CD4-positive, alpha-beta memory T cell (primary cell): ENCODE measurements around the gene ATP5MC2. TPM values are rescaled to one million over a fixed set of nuclear protein-coding genes. Genes with fewer than 3 reads are reported as not detected.

Experiments used
- CTCF ChIA-PET: fragments of 350-600 bp; sonication (Branson Sonifier 250); formaldehyde crosslinking; loops from one replicate; lab custom pipeline; 2021; ENCODE audit warnings: inconsistent platforms; ENCODE audit not compliant: partially characterized antibody; lab: Charles Lee
- POLR2A ChIA-PET: fragments of 350-600 bp; sonication (Branson Sonifier 250); formaldehyde crosslinking; loops from one replicate; lab custom pipeline; 2021; ENCODE audit not compliant: partially characterized antibody; lab: Charles Lee
- DNase-seq, 5 donors: peaks; one replicate each; pipeline versions ENCODE4 v3.0.0 to v3.0.0-alpha.2; 2020 to 2022; ENCODE audit warnings: mixed read lengths in 1 of 5
- H3K27ac ChIP-seq: one replicate; pipeline ENCODE4 v1.7.0; 2013; ENCODE audit warnings: low read depth, low read length
- H3K27me3 ChIP-seq: 2 replicates; pipeline ENCODE4 v1.7.0; 2013; ENCODE audit warnings: mild to moderate bottlenecking, low read length, moderate library complexity; ENCODE audit not compliant: insufficient read depth
- H3K36me3 ChIP-seq: 2 replicates; pipeline ENCODE4 v1.7.0; 2013; ENCODE audit warnings: mild to moderate bottlenecking, low read length, moderate library complexity; ENCODE audit not compliant: insufficient read depth
- H3K4me1 ChIP-seq: 2 replicates; pipeline ENCODE4 v1.7.0; 2013; ENCODE audit warnings: mild to moderate bottlenecking, low read length, moderate library complexity; ENCODE audit not compliant: insufficient read depth
- H3K4me3 ChIP-seq, 2 donors: one replicate each; pipeline ENCODE4 v1.7.0; 2013; ENCODE audit warnings: low read length in 2 of 2, mild to moderate bottlenecking in 1 of 2
- H3K9me3 ChIP-seq, 2 donors: one replicate each; pipeline ENCODE4 v1.7.0; 2013; ENCODE audit warnings: low read length in 2 of 2, control low read depth in 1 of 2; ENCODE audit not compliant: control insufficient read depth in 1 of 2
- H3K27ac Mint-ChIP-seq, 7 donors: one replicate each; pipeline ENCODE4 v1.8.0; 2020 to 2021; ENCODE audit warnings: mixed read lengths in 7 of 7, mild to moderate bottlenecking in 6 of 7, inconsistent platforms in 3 of 7, moderate library complexity in 3 of 7
- H3K27me3 Mint-ChIP-seq, 2 donors: one replicate each; pipeline ENCODE4 v1.8.0; 2020 to 2021; ENCODE audit warnings: mixed read lengths in 2 of 2
- H3K36me3 Mint-ChIP-seq, 2 donors: one replicate each; pipeline ENCODE4 v1.8.0; 2020 to 2021; ENCODE audit warnings: mixed read lengths in 2 of 2, inconsistent platforms in 1 of 2, mild to moderate bottlenecking in 1 of 2
- H3K4me1 Mint-ChIP-seq, 4 donors: one replicate each; pipeline ENCODE4 v1.8.0; 2020 to 2021; ENCODE audit warnings: mixed read lengths in 4 of 4, mild to moderate bottlenecking in 1 of 4
- H3K4me3 Mint-ChIP-seq, 8 donors: one replicate each; pipeline ENCODE4 v1.8.0; 2020 to 2021; ENCODE audit warnings: mixed read lengths in 8 of 8, mild to moderate bottlenecking in 7 of 8, moderate library complexity in 6 of 8, inconsistent platforms in 3 of 8
- H3K9me3 Mint-ChIP-seq, 8 donors: one replicate each; pipeline ENCODE4 v1.8.0; 2020 to 2021; ENCODE audit warnings: mixed read lengths in 8 of 8, mild to moderate bottlenecking in 5 of 8, inconsistent platforms in 3 of 8, moderate library complexity in 1 of 8
- intact Hi-C: fragments of 100-400 bp; cut with micrococcal nuclease; formaldehyde crosslinking; loops from one replicate; pipeline ENCODE4 v1.15.1; 2023
- polyA plus RNA-seq, 2 donors: library from polyadenylated mRNA; unstranded; fragments of 300-500 nt; fragmentation: Illumina TruSeq; gene quantifications; one replicate each; pipeline ENCODE4 v1.2.3, GENCODE V29; 2021
- total RNA-seq, 2 experiments: library from RNA; stranded (reverse); gene quantifications; one replicate each; pipeline ENCODE4 v1.2.3, GENCODE V29; 2021

The ATP5MC2 gene
- total and polyA plus RNA-seq, 4 experiments from 2014 or later: 238 to 581 (median 382) TPM

- Histone ChIP-seq H3K36me3 (peaks cover 24% of the 10 kb centered on the region), H3K4me1 (no peaks in the 10 kb centered on the region), H3K9me3 (no peaks in the 10 kb centered on the region), H3K27me3 (no peaks in the 10 kb centered on the region), H3K27ac (no peak overlapping the region), H3K4me3 (no peak overlapping the region)
- intact Hi-C loops: no loop called here
- Mint-ChIP-seq H3K4me1 (peaks cover 0 to 2% (median 0%) of the 10 kb centered on the region in 4 donors), H3K4me3 (no peak overlapping the region), H3K27me3 (no peaks in the 10 kb centered on the region), H3K9me3 (no peaks in the 10 kb centered on the region), H3K27ac (no peak overlapping the region), H3K36me3 (peaks cover 43 to 56% of the 10 kb centered on the region in 2 donors)
- DNase-seq: no peak
- ChIA-PET POLR2A (no interaction called here), CTCF (interaction anchor here (1.2 to 2.1 kb wide), 3 partner anchors 10 to 32 kb away, joined by 3 to 10 read pairs (median 3); no protein-coding TSS in a partner anchor)
Observed at GRCh38 chr12:53714004-53714403, 38.1 kb upstream of the ATP5MC2 start.

- Histone ChIP-seq H3K36me3 (peaks cover 24% of the 10 kb centered on the region), H3K4me1 (no peaks in the 10 kb centered on the region), H3K9me3 (no peaks in the 10 kb centered on the region), H3K4me3 (no peak overlapping the region), H3K27ac (no peak overlapping the region), H3K27me3 (no peaks in the 10 kb centered on the region)
- peaks cover 0 to 2% (median 0%) of the 10 kb centered on the region in 4 donors for H3K4me1 Mint-ChIP-seq
- ChIA-PET POLR2A (no interaction called here), CTCF (interaction anchor here (1.2 to 2.1 kb wide), 3 partner anchors 10 to 33 kb away, joined by 3 to 10 read pairs (median 3); no protein-coding TSS in a partner anchor)
- H3K36me3 Mint-ChIP-seq: peaks cover 43 to 56% of the 10 kb centered on the region in 2 donors
- H3K9me3 Mint-ChIP-seq: no peaks in the 10 kb centered on the region
- no peak overlapping the region for H3K4me3 Mint-ChIP-seq
- H3K27me3 Mint-ChIP-seq: no peaks in the 10 kb centered on the region
- H3K27ac Mint-ChIP-seq: no peak overlapping the region
- DNase-seq: no peak
- intact Hi-C loops: no loop called here
Observed at GRCh38 chr12:53713516-53713915, 37.6 kb upstream of the ATP5MC2 start.

- Mint-ChIP-seq H3K27me3 (peaks cover 4 to 6% of the 10 kb centered on the region in 2 donors), H3K4me1 (no peaks in the 10 kb centered on the region), H3K27ac (no peak overlapping the region), H3K9me3 (no peaks in the 10 kb centered on the region), H3K4me3 (no peak overlapping the region), H3K36me3 (peaks cover 39 to 52% of the 10 kb centered on the region in 2 donors)
- POLR2A ChIA-PET: no interaction called here
- no peak overlapping the region for H3K4me3 ChIP-seq
- CTCF ChIA-PET: no interaction called here
- no peaks in the 10 kb centered on the region for H3K9me3 ChIP-seq
- H3K4me1 ChIP-seq: no peaks in the 10 kb centered on the region
- H3K27ac ChIP-seq: no peak overlapping the region
- H3K36me3 ChIP-seq: peaks cover 21% of the 10 kb centered on the region
- H3K27me3 ChIP-seq: no peaks in the 10 kb centered on the region
- no peak for DNase-seq
- intact Hi-C loops: no loop called here
Observed at GRCh38 chr12:53712059-53712643, 36.3 kb upstream of the ATP5MC2 start.

GRCh38 chr12:53710091-53710490 is 34.2 kb upstream of the ATP5MC2 start:
- intact Hi-C loops: no loop called here
- H3K36me3 Mint-ChIP-seq: peaks cover 25 to 34% of the 10 kb centered on the region in 2 donors
- ChIA-PET CTCF (interaction anchor here (0.7 to 10.0 kb wide), 2 partner anchors 8 to 35 kb away, joined by 3 to 267 read pairs; no protein-coding TSS in a partner anchor), POLR2A (interaction anchor here (1.5 kb wide), 1 partner anchor 18 kb away, joined by 4 read pairs; no protein-coding TSS in a partner anchor)
- Histone ChIP-seq H3K4me1 (no peaks in the 10 kb centered on the region), H3K9me3 (no peaks in the 10 kb centered on the region), H3K36me3 (peaks cover 11% of the 10 kb centered on the region), H3K27me3 (no peaks in the 10 kb centered on the region), H3K27ac (no peak overlapping the region), H3K4me3 (no peak overlapping the region)
- no peak overlapping the region for H3K4me3 Mint-ChIP-seq
- DNase-seq: no peak
- peaks cover 15% of the 10 kb centered on the region in 2 donors for H3K27me3 Mint-ChIP-seq
- H3K27ac Mint-ChIP-seq: no peak overlapping the region
- no peaks in the 10 kb centered on the region for H3K9me3 Mint-ChIP-seq
- no peaks in the 10 kb centered on the region for H3K4me1 Mint-ChIP-seq

GRCh38 chr12:53709671-53710070 is 33.8 kb upstream of the ATP5MC2 start:
- peaks cover 15 to 16% of the 10 kb centered on the region in 2 donors for H3K27me3 Mint-ChIP-seq
- Histone ChIP-seq H3K9me3 (no peaks in the 10 kb centered on the region), H3K4me1 (no peaks in the 10 kb centered on the region), H3K36me3 (peaks cover 6% of the 10 kb centered on the region), H3K27me3 (no peaks in the 10 kb centered on the region), H3K4me3 (no peak overlapping the region), H3K27ac (no peak overlapping the region)
- no peaks in the 10 kb centered on the region for H3K9me3 Mint-ChIP-seq
- intact Hi-C loops: no loop called here
- no peak overlapping the region for H3K27ac Mint-ChIP-seq
- H3K36me3 Mint-ChIP-seq: peaks cover 21 to 30% of the 10 kb centered on the region in 2 donors
- H3K4me1 Mint-ChIP-seq: no peaks in the 10 kb centered on the region
- CTCF ChIA-PET: interaction anchor here (0.7 to 10.0 kb wide), 2 partner anchors 8 to 35 kb away, joined by 3 to 267 read pairs; no protein-coding TSS in a partner anchor
- H3K4me3 Mint-ChIP-seq: no peak overlapping the region
- no peak for DNase-seq
- POLR2A ChIA-PET: interaction anchor here (1.5 kb wide), 1 partner anchor 19 kb away, joined by 4 read pairs; no protein-coding TSS in a partner anchor

- H3K27me3 Mint-ChIP-seq: peaks cover 38 to 45% of the 10 kb centered on the region in 2 donors
- H3K4me1 ChIP-seq: no peaks in the 10 kb centered on the region
- no peaks in the 10 kb centered on the region for H3K9me3 ChIP-seq
- no peak overlapping the region for H3K27ac Mint-ChIP-seq
- no peaks in the 10 kb centered on the region for H3K36me3 Mint-ChIP-seq
- H3K27ac ChIP-seq: no peak overlapping the region
- no peaks in the 10 kb centered on the region for H3K36me3 ChIP-seq
- ChIA-PET CTCF (interaction anchor here (10.0 kb wide), 1 partner anchor 39 kb away, joined by 267 read pairs; no protein-coding TSS in a partner anchor), POLR2A (no interaction called here)
- H3K4me3 Mint-ChIP-seq: no peak overlapping the region
- no peaks in the 10 kb centered on the region for H3K9me3 Mint-ChIP-seq
- intact Hi-C loops: no loop called here
- H3K4me3 ChIP-seq: no peak overlapping the region
- peaks cover 12% of the 10 kb centered on the region for H3K27me3 ChIP-seq
- no peak for DNase-seq
- H3K4me1 Mint-ChIP-seq: peaks cover 0 to 4% (median 2%) of the 10 kb centered on the region in 4 donors
Observed at GRCh38 chr12:53706080-53706479, 30.2 kb upstream of the ATP5MC2 start.

GRCh38 chr12:53703756-53704155 is 27.9 kb upstream of the ATP5MC2 start:
- POLR2A ChIA-PET: interaction anchor here (1.1 kb wide), 1 partner anchor 40 kb away, joined by 3 read pairs; no protein-coding TSS in a partner anchor
- no peaks in the 10 kb centered on the region for H3K9me3 ChIP-seq
- Mint-ChIP-seq H3K4me1 (peaks cover 0 to 4% (median 2%) of the 10 kb centered on the region in 4 donors), H3K27me3 (peaks cover 45 to 66% of the 10 kb centered on the region in 2 donors), H3K4me3 (no peak overlapping the region), H3K36me3 (no peaks in the 10 kb centered on the region), H3K9me3 (no peaks in the 10 kb centered on the region), H3K27ac (no peak overlapping the region)
- H3K36me3 ChIP-seq: no peaks in the 10 kb centered on the region
- peaks cover 17% of the 10 kb centered on the region for H3K27me3 ChIP-seq
- no peak for DNase-seq
- H3K4me3 ChIP-seq: no peak overlapping the region
- CTCF ChIA-PET: interaction anchor here (0.8 to 10.0 kb wide), 8 partner anchors 10 to 54 kb away, joined by 3 to 267 read pairs (median 12); partner anchors contain the start of gene CALCOCO1
- no peaks in the 10 kb centered on the region for H3K4me1 ChIP-seq
- intact Hi-C loops: no loop called here
- no peak overlapping the region for H3K27ac ChIP-seq
